Measurements from ENCODE around the gene CORO7. TPM values are rescaled to one million over a fixed set of nuclear protein-coding genes. Genes with fewer than 3 reads are reported as not detected.
A peak's percentile ranks its signal among the peaks of the same experiment; 100 is the strongest.

Gene CORO7
- total RNA-seq, 1 donor from 2014 or later: 35.1 TPM

- TF ChIP-seq CTCF (IDR thresholded peaks at IDR 0.05; ENCODE audit: unreplicated experiment): no peak
- peak within 1 kb of the TSS; percentile 83 for H3K4me3 Mint-ChIP-seq
- DNase-seq (ENCODE audit: low spot score in 2 of 2, unreplicated experiment in 2 of 2): peak; percentile 81 to 83
- peaks cover 35% of the 10 kb centered on the region for H3K4me1 Mint-ChIP-seq
- H3K27ac Mint-ChIP-seq: peak within 1 kb of the TSS; percentile 98
- no peaks in the 10 kb centered on the region for H3K36me3 Mint-ChIP-seq
- no peaks in the 10 kb centered on the region for H3K27me3 Mint-ChIP-seq (ENCODE audit: low read depth)
- H3K9me3 Mint-ChIP-seq: no peaks in the 10 kb centered on the region
Measured at GRCh38 chr16:4315186-4316107, 100.9 kb downstream of the CORO7 start, which contains the start of gene GLIS2. GLIS2 (plus strand) TSS chr16:4316067; CDS start chr16:4332281, 16,214 bp downstream.

GRCh38 chr16:4314532-4315185 lies 101.7 kb downstream of the CORO7 start:
- Mint-ChIP-seq H3K4me3 (peak overlapping the region; percentile 77), H3K27me3 (ENCODE audit: low read depth) (no peaks in the 10 kb centered on the region), H3K9me3 (no peaks in the 10 kb centered on the region), H3K4me1 (peaks cover 35% of the 10 kb centered on the region), H3K36me3 (no peaks in the 10 kb centered on the region), H3K27ac (peak overlapping the region; percentile 98)
- no peak for TF ChIP-seq CTCF (IDR thresholded peaks at IDR 0.05; ENCODE audit: unreplicated experiment)
- DNase-seq (ENCODE audit: low spot score in 2 of 2, unreplicated experiment in 2 of 2): no peak

- Mint-ChIP-seq H3K9me3 (no peaks in the 10 kb centered on the region), H3K27ac (peak overlapping the region; percentile 98), H3K36me3 (no peaks in the 10 kb centered on the region), H3K4me1 (peaks cover 32% of the 10 kb centered on the region), H3K27me3 (ENCODE audit: low read depth) (no peaks in the 10 kb centered on the region), H3K4me3 (peak overlapping the region; percentile 77)
- TF ChIP-seq CTCF (IDR thresholded peaks at IDR 0.05; ENCODE audit: unreplicated experiment): peak; percentile 47
- DNase-seq (ENCODE audit: low spot score in 2 of 2, unreplicated experiment in 2 of 2): no peak
Measured at GRCh38 chr16:4313563-4314531, 102.5 kb downstream of the CORO7 start.

GRCh38 chr16:4309833-4310266 lies 106.5 kb downstream of the CORO7 start:
- H3K9me3 Mint-ChIP-seq: no peaks in the 10 kb centered on the region
- H3K27me3 Mint-ChIP-seq (ENCODE audit: low read depth): no peaks in the 10 kb centered on the region
- no peaks in the 10 kb centered on the region for H3K36me3 Mint-ChIP-seq
- H3K27ac Mint-ChIP-seq: peak overlapping the region; percentile 81
- no peak for DNase-seq (ENCODE audit: low spot score in 2 of 2, unreplicated experiment in 2 of 2)
- H3K4me1 Mint-ChIP-seq: peaks cover 30% of the 10 kb centered on the region
- no peak overlapping the region for H3K4me3 Mint-ChIP-seq
- TF ChIP-seq CTCF (IDR thresholded peaks at IDR 0.05; ENCODE audit: unreplicated experiment): no peak

All from mesothelial cell of epicardium (in vitro differentiated cells).